Duodenal mucosa (tissue), 2 donors: ENCODE data around the gene ANP32A.
A peak's percentile ranks its signal among the peaks of the same experiment; 100 is the strongest.

Experiments
- H3K27ac ChIP-seq: one replicate; pipeline ENCODE4 v1.7.0; 2013; ENCODE audit warnings: low read depth, low read length
- H3K27me3 ChIP-seq, 2 donors: one replicate each; pipeline ENCODE4 v1.7.0; 2013; ENCODE audit warnings: low read length in 2 of 2, control low read depth in 1 of 2; ENCODE audit not compliant: insufficient read depth in 2 of 2, control insufficient read depth in 1 of 2
- H3K36me3 ChIP-seq, 2 donors: one replicate each; pipeline ENCODE4 v1.7.0; 2013; ENCODE audit warnings: low read length in 2 of 2, control low read depth in 1 of 2; ENCODE audit not compliant: insufficient read depth in 2 of 2, control insufficient read depth in 1 of 2
- H3K4me1 ChIP-seq, 2 donors: one replicate each; pipeline ENCODE4 v1.7.0; 2013; ENCODE audit warnings: low read length in 2 of 2, control low read depth in 1 of 2; ENCODE audit not compliant: insufficient read depth in 2 of 2, control insufficient read depth in 1 of 2
- H3K4me3 ChIP-seq, 2 donors: one replicate each; pipeline ENCODE4 v1.7.0; 2013; ENCODE audit warnings: low read length in 2 of 2, low read depth in 1 of 2
- H3K9ac ChIP-seq, 2 donors: one replicate each; pipeline ENCODE4 v1.7.0; 2013; ENCODE audit warnings: low read length in 2 of 2, low read depth in 1 of 2
- H3K9me3 ChIP-seq, 2 donors: one replicate each; pipeline ENCODE4 v1.7.0; 2013; ENCODE audit warnings: low read length in 2 of 2, control low read depth in 1 of 2; ENCODE audit not compliant: control insufficient read depth in 1 of 2

The ANP32A gene

DNA sequence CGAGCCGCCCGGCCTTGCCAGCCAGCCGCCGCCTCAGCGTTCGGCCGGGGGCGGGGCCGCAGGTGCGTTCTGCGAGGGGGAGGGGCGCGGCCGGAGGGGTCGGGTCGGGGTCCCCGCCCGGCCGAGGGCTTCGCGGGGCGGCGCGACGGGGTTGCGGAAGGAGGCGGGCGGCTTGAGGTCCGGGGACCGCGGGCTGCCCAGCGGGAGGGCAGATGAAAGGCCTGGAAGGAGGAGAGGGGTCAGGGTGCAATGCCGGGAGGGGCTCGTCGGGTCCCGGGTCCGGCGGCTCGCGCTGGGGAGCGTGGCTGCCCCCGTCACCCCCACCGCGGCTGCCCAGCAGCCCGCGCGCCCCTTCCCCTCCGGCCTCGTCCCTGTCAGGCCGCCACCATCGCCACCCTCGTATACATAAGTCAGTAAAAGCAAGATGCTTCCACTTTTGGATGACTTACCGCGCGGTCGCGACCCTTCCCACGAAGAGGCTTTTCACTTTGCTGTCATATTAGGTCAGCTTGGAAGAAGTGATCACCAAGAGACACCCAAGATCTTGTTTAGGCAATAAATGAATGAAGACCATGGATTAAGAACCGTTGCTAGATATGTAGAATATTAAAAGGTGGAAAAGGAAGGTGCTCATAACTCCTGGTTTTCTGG, 620 bp upstream of the ANP32A start:
- no peaks in the 10 kb centered on the region for H3K9me3 ChIP-seq
- peak overlapping the region; percentile 96 to 99 for H3K4me3 ChIP-seq
- H3K4me1 ChIP-seq = peaks cover 15% of the 10 kb centered on the region in 2 donors
- no peaks in the 10 kb centered on the region for H3K36me3 ChIP-seq
- H3K9ac ChIP-seq = peak overlapping the region; percentile 68 to 69
- peak overlapping the region; percentile 80 for H3K27ac ChIP-seq
- no peaks in the 10 kb centered on the region for H3K27me3 ChIP-seq

DNA sequence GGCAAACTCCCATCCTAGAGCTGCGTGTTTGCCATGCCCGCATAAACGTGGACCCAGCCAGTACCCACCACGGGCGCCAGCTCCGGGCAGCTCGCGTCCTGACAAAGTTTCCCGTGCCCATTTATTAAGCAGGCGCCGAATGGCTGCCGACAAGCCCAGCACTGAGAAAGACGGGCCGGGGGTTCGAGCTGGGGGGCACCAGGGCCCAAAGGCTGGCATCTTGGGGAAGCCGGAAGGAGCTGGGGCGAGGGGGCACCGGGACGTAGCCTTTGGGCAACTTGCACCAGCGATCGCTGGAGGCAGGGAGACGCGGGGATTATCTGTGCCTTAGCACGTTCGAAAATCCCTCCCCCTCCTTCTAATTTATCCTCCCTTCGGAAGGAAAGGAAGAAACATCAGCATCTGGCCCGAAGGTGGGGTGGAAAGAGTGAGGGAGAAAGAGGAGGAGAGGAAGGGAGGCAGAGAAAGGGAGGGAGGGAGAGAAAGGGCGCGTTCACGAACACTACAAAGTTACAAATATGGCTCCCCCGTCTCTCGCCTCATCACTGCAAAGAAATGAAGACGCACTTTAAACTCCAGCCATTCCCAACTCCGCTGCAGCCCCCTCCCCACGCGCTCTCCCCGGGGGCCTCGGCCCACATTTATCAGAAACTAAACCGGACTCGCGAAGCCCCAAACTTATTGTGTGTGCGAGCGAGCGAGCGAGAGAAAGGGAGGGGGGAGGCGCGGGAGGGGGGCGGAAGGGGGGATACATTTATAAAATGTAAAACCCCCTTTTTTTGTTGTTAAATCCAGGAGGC, 1.0 kb downstream of the ANP32A start:
- Histone ChIP-seq H3K27me3 (no peaks in the 10 kb centered on the region), H3K36me3 (no peaks in the 10 kb centered on the region), H3K9me3 (no peaks in the 10 kb centered on the region), H3K27ac (peak overlapping the region; percentile 96), H3K9ac (peak overlapping the region; percentile 91 to 96), H3K4me3 (peak overlapping the region; percentile 96 to 99), H3K4me1 (peaks cover 25% of the 10 kb centered on the region in 2 donors)

DNA sequence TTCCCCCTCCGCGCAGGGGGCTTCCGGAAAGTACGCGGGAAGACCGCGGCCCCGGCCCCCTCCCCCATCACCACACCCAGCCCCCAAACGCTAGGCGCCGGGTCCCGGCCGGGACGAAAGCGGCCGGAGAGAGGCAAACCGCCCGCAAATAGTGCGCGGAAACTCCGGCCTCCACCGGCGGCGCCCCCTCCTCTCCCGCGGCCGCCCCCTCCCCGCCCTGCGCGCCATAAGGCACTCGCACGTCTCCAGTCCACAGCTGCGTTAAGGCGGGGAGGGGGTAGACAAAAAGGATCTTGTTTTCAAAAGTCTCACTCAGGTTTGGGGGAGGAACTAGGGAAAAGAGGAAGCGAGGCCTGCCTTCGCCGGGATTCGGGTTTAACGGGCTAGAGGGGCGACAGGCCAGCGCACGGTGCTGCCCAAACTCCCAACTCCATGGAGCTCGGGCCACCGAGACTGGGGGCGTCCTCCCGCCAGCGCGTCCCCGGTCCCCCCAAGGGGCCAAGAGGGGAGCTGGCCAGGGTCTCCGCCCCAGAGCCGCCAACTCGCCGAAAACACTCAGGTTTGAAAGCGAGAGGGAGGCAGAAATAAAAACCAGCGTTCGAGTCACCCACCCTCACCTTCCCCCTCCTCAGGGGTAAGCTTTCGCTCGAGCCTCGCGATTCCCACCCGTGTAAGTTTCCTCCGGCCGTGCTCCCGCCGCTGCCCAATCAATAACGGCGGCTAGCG, 1.8 kb downstream of the ANP32A start:
- Histone ChIP-seq H3K27me3 (no peaks in the 10 kb centered on the region), H3K27ac (peak overlapping the region; percentile 96), H3K36me3 (no peaks in the 10 kb centered on the region), H3K4me1 (peaks cover 25 to 27% of the 10 kb centered on the region in 2 donors), H3K4me3 (peak overlapping the region; percentile 96 to 99), H3K9ac (peak overlapping the region; percentile 91 to 96), H3K9me3 (no peaks in the 10 kb centered on the region)

DNA sequence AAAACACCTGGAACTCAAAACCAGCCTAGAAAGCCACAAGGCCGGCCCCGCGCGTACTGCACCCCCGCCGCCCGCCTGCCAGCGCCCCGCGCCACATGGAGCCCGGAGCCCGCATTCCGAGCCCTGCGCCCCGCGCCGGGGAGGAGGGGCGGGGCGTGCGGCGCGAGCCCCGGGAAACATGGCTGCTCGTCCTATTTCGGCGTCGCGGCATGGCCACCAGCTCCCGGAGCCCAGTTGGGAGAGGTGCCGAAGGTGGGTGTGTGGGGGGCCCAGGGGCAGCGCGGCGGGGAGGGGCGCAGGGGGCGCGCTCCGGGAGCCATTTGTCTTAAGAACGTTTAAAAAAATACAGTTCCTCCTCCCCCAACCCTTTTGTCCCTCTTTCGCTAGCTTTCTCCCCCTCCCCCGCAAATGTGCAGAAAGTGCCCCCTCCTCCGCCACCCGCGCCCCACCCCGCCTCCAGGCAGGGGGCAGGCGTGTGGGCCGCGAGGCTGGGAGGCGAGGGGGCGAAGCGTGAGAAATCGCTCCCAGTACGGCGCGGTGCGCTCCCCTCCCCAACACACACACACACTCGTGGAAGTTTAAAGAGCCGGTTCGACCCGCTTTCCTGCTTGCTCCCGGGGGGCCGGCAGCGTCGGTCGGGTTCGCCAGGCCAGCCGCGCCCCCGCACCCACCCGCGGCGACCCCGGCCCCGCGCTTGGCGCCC, 2.5 kb downstream of the ANP32A start:
- Histone ChIP-seq H3K9ac (peak overlapping the region; percentile 77 to 91), H3K36me3 (no peaks in the 10 kb centered on the region), H3K9me3 (no peaks in the 10 kb centered on the region), H3K4me1 (peaks cover 29 to 30% of the 10 kb centered on the region in 2 donors), H3K27ac (peak overlapping the region; percentile 96), H3K27me3 (no peaks in the 10 kb centered on the region), H3K4me3 (peak overlapping the region; percentile 96 to 99)

DNA sequence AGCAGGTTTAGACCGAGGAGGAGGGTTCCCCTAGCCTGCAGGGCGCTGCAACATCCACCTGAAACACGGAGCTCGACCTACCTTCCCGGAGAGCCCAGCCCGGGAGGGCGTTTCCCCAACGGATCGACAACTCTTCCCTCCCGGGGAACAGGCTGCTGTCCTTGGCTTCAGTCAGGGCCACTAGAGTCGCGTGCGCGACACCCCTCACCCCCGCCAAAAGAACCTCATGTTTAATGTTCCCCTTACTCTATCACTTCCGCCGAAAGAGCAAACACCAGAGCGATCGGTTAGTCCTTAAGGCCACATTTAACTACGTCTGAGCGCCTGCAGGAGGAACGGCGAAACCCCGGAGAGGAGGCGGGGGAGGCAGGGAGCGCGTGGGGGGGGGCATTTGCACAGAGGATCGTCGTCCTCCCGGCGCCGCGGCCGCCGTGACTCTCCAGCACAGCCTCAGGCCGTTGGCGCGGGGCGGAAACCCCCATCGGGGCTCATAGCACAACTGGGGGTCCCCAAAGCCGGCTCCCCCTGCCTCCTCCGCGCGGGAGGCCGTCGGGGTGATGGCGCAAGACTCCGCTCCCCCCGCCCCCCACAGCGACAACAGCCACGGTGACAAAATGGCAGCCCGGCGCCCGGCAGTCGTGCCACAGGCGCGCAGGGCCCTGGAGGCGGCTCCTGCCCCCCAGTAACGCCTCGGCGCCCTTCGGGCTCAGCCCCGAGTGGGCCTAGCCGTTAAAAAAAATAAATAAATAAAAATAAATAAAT, 3.2 kb downstream of the ANP32A start:
- Histone ChIP-seq H3K4me3 (peak overlapping the region; percentile 96 to 99), H3K9me3 (no peaks in the 10 kb centered on the region), H3K4me1 (peaks cover 28 to 34% of the 10 kb centered on the region in 2 donors), H3K9ac (peak overlapping the region; percentile 77 to 91), H3K36me3 (no peaks in the 10 kb centered on the region), H3K27me3 (no peaks in the 10 kb centered on the region), H3K27ac (peak overlapping the region; percentile 96)

DNA sequence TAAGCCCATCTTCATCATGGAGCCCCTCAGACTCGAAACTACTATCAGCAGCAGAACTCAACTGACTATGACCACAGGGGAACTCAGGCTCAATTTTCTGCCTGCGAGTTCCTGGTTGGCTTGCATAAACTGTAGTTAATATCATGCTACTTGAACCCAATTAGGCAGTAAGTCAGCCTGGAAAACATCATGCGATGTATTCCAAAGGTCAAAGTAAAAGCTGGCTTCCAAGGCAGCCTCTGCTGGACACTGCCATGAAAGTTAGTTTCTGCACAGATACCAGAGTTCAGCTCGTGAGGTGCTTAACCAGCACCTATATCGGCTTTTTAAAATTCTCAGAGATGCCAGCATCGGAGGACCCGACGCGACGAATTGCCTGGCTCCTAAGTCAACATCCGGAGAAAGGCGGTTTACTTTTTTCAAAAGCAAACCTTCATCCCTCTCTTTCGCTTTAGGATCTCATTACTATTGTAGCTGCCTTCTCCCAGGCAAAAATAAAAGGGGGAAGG, 3.8 kb downstream of the ANP32A start:
- H3K36me3 ChIP-seq = no peaks in the 10 kb centered on the region
- peak overlapping the region; percentile 96 for H3K27ac ChIP-seq
- peak overlapping the region; percentile 77 to 91 for H3K9ac ChIP-seq
- H3K4me3 ChIP-seq = peak overlapping the region; percentile 96 to 99
- H3K4me1 ChIP-seq = peaks cover 27 to 29% of the 10 kb centered on the region in 2 donors
- H3K9me3 ChIP-seq = no peaks in the 10 kb centered on the region
- H3K27me3 ChIP-seq = no peaks in the 10 kb centered on the region

DNA sequence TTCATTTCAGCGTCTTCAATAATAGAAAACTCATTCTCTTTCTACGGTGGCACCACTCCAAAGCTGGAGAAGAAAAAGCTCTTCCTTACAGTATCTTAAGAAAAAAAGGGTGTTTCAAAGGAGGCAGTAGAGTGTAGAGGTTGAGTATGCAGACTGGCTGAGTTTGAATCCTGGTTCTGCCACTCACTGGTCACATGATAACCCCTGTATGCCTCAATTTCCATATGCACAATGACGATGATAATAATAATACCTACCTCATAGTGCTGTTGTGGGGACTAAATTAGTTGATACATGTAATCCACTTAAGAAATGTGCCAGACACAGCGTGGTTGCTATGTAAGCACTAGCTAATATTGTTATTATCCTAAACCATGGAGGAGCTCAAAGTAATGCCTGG, 4.5 kb downstream of the ANP32A start:
- H3K36me3 ChIP-seq = no peaks in the 10 kb centered on the region
- peak overlapping the region; percentile 96 to 99 for H3K4me3 ChIP-seq
- H3K27ac ChIP-seq = peak overlapping the region; percentile 96
- H3K4me1 ChIP-seq = peaks cover 25 to 27% of the 10 kb centered on the region in 2 donors
- H3K9me3 ChIP-seq = no peaks in the 10 kb centered on the region
- peak overlapping the region in 1 of 2 donors; percentile 91 for H3K9ac ChIP-seq
- H3K27me3 ChIP-seq = no peaks in the 10 kb centered on the region

DNA sequence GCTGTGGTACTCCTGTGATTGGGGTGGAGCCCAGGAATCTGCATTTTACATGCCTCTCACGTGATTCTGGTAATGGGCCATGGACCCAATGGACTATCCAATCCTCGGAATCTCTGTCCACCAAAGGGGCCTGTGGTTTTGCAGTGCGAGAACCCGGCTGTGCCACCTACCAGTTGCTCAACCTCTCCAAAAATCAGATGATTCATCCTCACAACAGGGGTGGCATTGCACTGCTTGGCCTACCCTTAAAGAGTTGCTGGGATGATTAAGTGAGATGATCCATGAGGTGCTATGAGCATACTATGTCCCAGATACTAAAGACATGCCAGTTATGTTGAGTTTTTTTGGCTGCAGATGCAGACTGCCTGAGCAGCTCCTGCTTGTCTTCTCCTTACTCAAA, 5.1 kb downstream of the ANP32A start:
- H3K27ac ChIP-seq = no peak overlapping the region
- peaks cover 25 to 27% of the 10 kb centered on the region in 2 donors for H3K4me1 ChIP-seq
- H3K36me3 ChIP-seq = no peaks in the 10 kb centered on the region
- H3K9me3 ChIP-seq = no peaks in the 10 kb centered on the region
- H3K9ac ChIP-seq = peak overlapping the region in 1 of 2 donors; percentile 91
- H3K4me3 ChIP-seq = peak overlapping the region; percentile 96 to 99
- H3K27me3 ChIP-seq = no peaks in the 10 kb centered on the region

DNA sequence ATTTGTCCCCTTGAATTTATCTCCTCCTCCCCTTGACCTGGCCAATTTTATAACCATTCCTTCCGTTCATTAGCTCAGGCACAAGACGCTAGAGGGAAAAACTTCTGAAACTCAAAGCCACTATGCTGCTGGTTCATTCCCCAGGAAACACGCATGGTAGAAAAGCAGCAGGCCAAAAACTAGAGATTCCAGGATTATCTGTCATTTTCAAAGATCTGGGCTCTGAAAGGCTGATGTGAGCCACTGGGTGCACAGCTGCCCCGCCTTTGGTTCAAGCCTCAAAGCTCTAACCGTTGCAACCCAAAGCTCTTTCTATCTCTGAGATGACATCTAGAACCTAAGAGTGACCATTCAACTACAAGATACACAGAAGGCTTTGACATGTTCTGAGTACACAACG, 6.1 kb downstream of the ANP32A start:
- H3K4me1 ChIP-seq = peaks cover 25 to 27% of the 10 kb centered on the region in 2 donors
- no peaks in the 10 kb centered on the region for H3K36me3 ChIP-seq
- H3K9ac ChIP-seq = no peak overlapping the region
- no peaks in the 10 kb centered on the region for H3K9me3 ChIP-seq
- H3K27me3 ChIP-seq = no peaks in the 10 kb centered on the region
- no peak overlapping the region for H3K4me3 ChIP-seq
- no peak overlapping the region for H3K27ac ChIP-seq
